ENCODE results near the gene TAMALIN. TPM values are rescaled to one million over a fixed set of nuclear protein-coding genes. Genes with fewer than 3 reads are reported as not detected.
A peak's percentile ranks its signal among the peaks of the same experiment; 100 is the strongest.

Gene TAMALIN
- total RNA-seq, 1 experiment from 2014 or later = 1.2 TPM

GRCh38 chr12:52049688-52050087, 42.9 kb downstream of the TAMALIN start:
- H3K27ac Mint-ChIP-seq = 0 out of 7 replicates have a peak overlapping the region, but pooled peaks of 1 of the 3 experiments have one; percentile 28
- no peak overlapping the region for H2BK20ac ChIP-seq (ENCODE audit: low read depth, low read length, poor library complexity, severe bottlenecking)
- no peak overlapping the region for H2BK12ac ChIP-seq (ENCODE audit: insufficient read length, low read depth, low read length)
- no peak for DNase-seq
- H3K27ac ChIP-seq (ENCODE audit: insufficient read length, low read depth, low read length) = no peak overlapping the region
- H4K20me1 ChIP-seq (ENCODE audit: control insufficient read depth, insufficient read depth, insufficient read length) = no peaks in the 10 kb centered on the region
- H3K4me2 ChIP-seq (ENCODE audit: insufficient read depth, insufficient read length, low read length) = peak overlapping the region; percentile 68
- H3K9me3 ChIP-seq (ENCODE audit: control insufficient read depth, low read depth, low read length) = no peaks in the 10 kb centered on the region
- no peaks in the 10 kb centered on the region for H3K79me2 ChIP-seq (ENCODE audit: insufficient read depth, low read length)
- H3K4ac ChIP-seq (ENCODE audit: low read depth, low read length) = no peak overlapping the region
- H4K5ac ChIP-seq (ENCODE audit: insufficient read length, low read depth, low read length) = no peak overlapping the region
- no peak overlapping the region for H3K9ac ChIP-seq (ENCODE audit: extremely low read depth, insufficient read length, low read length)
- H3K23me2 ChIP-seq (ENCODE audit: insufficient read length, low read depth, low read length, poor library complexity, severe bottlenecking) = peaks cover 17% of the 10 kb centered on the region
- H2AK5ac ChIP-seq (ENCODE audit: insufficient read length, low read length) = no peak overlapping the region
- H3T11ph ChIP-seq (ENCODE audit: low read length) = no peak overlapping the region
- H3K36me3 Mint-ChIP-seq (ENCODE audit: insufficient read depth in 1 of 3, low read depth in 3 of 3) = peaks cover 0 to 13% (median 6%) of the 10 kb centered on the region in 3 experiments; a peak in 5 of 7 replicates
- H2BK120ac ChIP-seq (ENCODE audit: low read depth, low read length, poor library complexity, severe bottlenecking) = no peak overlapping the region
- no peaks in the 10 kb centered on the region; a peak in 1 of 5 replicates for H3K9me3 Mint-ChIP-seq
- peak overlapping the region; percentile 40; the same call in 1 of the 2 replicates for H3K14ac ChIP-seq (ENCODE audit: insufficient read depth, low read length)
- H3K18ac ChIP-seq (ENCODE audit: insufficient read length, low read depth, low read length) = no peak overlapping the region
- H3K79me1 ChIP-seq (ENCODE audit: insufficient read depth, low read depth, low read length, poor library complexity, severe bottlenecking) = no peaks in the 10 kb centered on the region
- H2AFZ ChIP-seq (ENCODE audit: low read length) = no peak overlapping the region
- no peak for TF ChIP-seq CTCF (conservative IDR thresholded peaks at IDR 0.05)
- H3K27me3 ChIP-seq (ENCODE audit: insufficient read depth, low read length) = peaks cover 7% of the 10 kb centered on the region; the same call in 1 of the 2 replicates
- H3K4me1 ChIP-seq (ENCODE audit: insufficient read depth, low read length) = no peaks in the 10 kb centered on the region; the same call in 1 of the 2 replicates
- no CpG with 5 or more reads among the region's 5 CpGs for WGBS (ENCODE audit: extremely low coverage, insufficient read length, low lambda C conversion rate)
- no peak overlapping the region for H2BK5ac ChIP-seq (ENCODE audit: insufficient read length, low read length)
- H3K56ac ChIP-seq (ENCODE audit: insufficient read length, low read depth, low read length) = no peak overlapping the region
- no peak overlapping the region for H4K8ac ChIP-seq (replicated peaks; ENCODE audit: insufficient read length, low read depth, low read length)
- peak overlapping the region; percentile 9 to 88; a peak in 4 of 5 replicates for H3K4me3 Mint-ChIP-seq
- H2BK15ac ChIP-seq (ENCODE audit: low read depth, low read length) = no peak overlapping the region
- H4K91ac ChIP-seq (ENCODE audit: insufficient read length, low read depth, low read length) = no peak overlapping the region
- H3K4me1 Mint-ChIP-seq = peaks cover 25 to 28% of the 10 kb centered on the region in 2 experiments
- no peak overlapping the region for H3K23ac ChIP-seq (ENCODE audit: insufficient read length, low read depth, low read length)
- peaks cover 60% of the 10 kb centered on the region for H3K27me3 Mint-ChIP-seq (ENCODE audit: low read depth)
